ENCODE results near the gene COQ4. TPM values are rescaled to one million over a fixed set of nuclear protein-coding genes. Genes with fewer than 3 reads are reported as not detected.

Gene COQ4
- total RNA-seq, 1 donor, result 34.9 TPM

- TF ChIP-seq, protein P1, sequence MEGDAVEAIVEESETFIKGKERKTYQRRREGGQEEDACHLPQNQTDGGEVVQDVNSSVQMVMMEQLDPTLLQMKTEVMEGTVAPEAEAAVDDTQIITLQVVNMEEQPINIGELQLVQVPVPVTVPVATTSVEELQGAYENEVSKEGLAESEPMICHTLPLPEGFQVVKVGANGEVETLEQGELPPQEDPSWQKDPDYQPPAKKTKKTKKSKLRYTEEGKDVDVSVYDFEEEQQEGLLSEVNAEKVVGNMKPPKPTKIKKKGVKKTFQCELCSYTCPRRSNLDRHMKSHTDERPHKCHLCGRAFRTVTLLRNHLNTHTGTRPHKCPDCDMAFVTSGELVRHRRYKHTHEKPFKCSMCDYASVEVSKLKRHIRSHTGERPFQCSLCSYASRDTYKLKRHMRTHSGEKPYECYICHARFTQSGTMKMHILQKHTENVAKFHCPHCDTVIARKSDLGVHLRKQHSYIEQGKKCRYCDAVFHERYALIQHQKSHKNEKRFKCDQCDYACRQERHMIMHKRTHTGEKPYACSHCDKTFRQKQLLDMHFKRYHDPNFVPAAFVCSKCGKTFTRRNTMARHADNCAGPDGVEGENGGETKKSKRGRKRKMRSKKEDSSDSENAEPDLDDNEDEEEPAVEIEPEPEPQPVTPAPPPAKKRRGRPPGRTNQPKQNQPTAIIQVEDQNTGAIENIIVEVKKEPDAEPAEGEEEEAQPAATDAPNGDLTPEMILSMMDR (IDR thresholded peaks at IDR 0.05; ENCODE audit: insufficient read depth, low read length), result no peak
- DNase-seq (ENCODE audit: low read depth), result no peak
- H3K4me3 ChIP-seq (ENCODE audit: low read depth, low read length), result no peak overlapping the region
These were observed 17.7 kb upstream of the COQ4 start for GRCh38 chr9:128304971-128305288.

DNA sequence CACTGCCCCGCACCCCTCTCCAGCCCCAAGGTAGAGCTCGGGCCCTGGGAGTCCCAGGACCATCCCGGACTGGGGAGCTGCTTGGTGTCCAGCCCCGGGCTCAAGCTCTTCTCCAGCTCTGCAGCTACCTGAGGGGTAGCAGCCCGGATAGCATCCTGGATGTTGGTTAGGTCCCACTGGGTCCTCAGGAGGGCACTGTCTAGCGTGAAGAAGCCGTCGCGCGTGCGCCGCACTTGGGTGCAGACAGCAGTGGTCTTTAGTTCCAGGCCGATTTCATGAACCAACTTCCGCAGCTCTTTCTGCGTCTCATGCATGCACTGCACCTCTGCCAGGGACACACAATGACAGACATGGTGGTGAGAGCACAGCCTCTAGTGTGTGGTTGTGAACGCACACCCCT is 13.1 kb upstream of the COQ4 start:
- TF ChIP-seq, protein P1 (IDR thresholded peaks at IDR 0.05; ENCODE audit: insufficient read depth, low read length), result no peak
- DNase-seq (ENCODE audit: low read depth), result no peak
- H3K4me3 ChIP-seq (ENCODE audit: low read depth, low read length), result no peak overlapping the region

GRCh38 chr9:128310461-128310860 is 12.2 kb upstream of the COQ4 start:
- no peak for DNase-seq (ENCODE audit: low read depth)
- TF ChIP-seq, protein P1 (IDR thresholded peaks at IDR 0.05; ENCODE audit: insufficient read depth, low read length), result no peak

GRCh38 chr9:128314697-128315096 is 7.9 kb upstream of the COQ4 start:
- H3K4me3 ChIP-seq (ENCODE audit: low read depth, low read length), result no peak overlapping the region
- DNase-seq (ENCODE audit: low read depth), result no peak
- TF ChIP-seq, protein P1 (IDR thresholded peaks at IDR 0.05; ENCODE audit: insufficient read depth, low read length), result no peak

More at GRCh38 chr9:128310461-128310860, 12.2 kb upstream of the COQ4 start:
- H3K4me3 ChIP-seq (ENCODE audit: low read depth, low read length), result no peak overlapping the region

GRCh38 chr9:128316421-128316820 is 6.2 kb upstream of the COQ4 start:
- TF ChIP-seq, protein P1 (IDR thresholded peaks at IDR 0.05; ENCODE audit: insufficient read depth, low read length), result no peak
- DNase-seq (ENCODE audit: low read depth), result no peak
- H3K4me3 ChIP-seq (ENCODE audit: low read depth, low read length), result no peak overlapping the region

GRCh38 chr9:128317629-128318028 is 5.0 kb upstream of the COQ4 start:
- no peak for DNase-seq (ENCODE audit: low read depth)
- TF ChIP-seq, protein P1 (IDR thresholded peaks at IDR 0.05; ENCODE audit: insufficient read depth, low read length), result no peak

GRCh38 chr9:128321343-128321742 is 1.3 kb upstream of the COQ4 start:
- DNase-seq (ENCODE audit: low read depth), result no peak
- H3K4me3 ChIP-seq (ENCODE audit: low read depth, low read length), result peak overlapping the region; percentile 98
- TF ChIP-seq, protein P1 (IDR thresholded peaks at IDR 0.05; ENCODE audit: insufficient read depth, low read length), result no peak

More at GRCh38 chr9:128317629-128318028, 5.0 kb upstream of the COQ4 start:
- no peak overlapping the region for H3K4me3 ChIP-seq (ENCODE audit: low read depth, low read length)

Data from fibroblast of the aortic adventitia (primary cell).